ENCODE measurements around the gene PDE4B. TPM values are rescaled to one million over a fixed set of nuclear protein-coding genes. Genes with fewer than 3 reads are reported as not detected.

The PDE4B gene
- total and polyA plus RNA-seq, 2 donors from 2014 or later: 2.0 to 8.7 TPM

DNA sequence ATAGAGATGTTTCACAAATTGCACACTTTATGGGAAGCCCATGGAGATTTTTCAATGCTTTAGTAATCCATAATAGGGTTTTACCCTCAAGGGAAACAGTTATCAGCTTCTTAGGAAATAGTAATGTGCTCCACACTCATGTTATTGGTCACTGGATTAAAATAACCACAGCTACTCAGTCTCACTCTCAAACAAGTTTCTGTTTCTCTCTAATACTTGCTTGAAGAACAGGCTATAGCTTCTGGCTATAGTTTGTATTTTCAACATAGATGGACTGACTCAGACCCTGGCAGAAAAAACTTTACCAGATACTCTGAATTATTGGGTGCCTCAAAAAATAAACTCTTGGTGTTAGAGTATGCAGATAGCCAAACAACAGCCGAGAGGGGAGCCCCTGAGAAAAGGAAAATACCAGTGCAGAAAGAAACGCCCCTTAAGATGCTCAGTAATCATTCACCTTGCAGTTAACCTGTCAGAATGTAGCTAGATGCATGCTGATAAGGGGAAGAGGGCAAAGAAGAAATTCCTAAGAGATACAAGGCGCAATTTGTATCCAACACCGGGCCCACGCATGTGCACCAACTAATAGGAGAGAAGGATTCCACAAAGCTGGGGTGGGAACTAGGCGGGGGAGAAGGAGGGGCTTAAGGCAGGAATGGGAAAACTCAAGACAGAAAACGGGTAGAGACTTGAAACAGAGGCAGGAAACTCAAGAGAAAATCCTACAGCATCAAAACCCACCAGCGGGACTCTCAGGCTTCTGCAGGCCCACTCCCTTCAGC, 30.4 kb upstream of the PDE4B start:
- FAIRE-seq: no peak
- DNase-seq: peak in 2 of 5 donors; percentile 32 to 33

DNA sequence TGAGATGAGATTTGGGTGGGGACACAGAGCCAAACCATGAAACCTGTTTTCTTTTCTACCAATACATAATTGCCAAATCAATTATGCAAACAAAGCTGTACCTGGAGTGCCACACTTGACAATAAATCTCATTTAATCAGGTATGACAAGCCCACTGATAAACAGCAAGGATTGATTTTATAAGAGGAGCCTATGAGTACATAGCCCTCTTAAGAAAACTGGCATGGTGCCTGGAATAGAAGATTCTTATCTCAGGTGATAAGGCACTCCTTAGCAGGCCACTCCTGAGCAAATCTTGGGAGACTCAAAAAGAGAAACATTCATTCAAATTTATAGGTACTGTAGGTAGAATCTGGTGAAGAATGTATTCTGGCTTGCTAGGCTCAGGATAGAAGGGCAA, 28.6 kb upstream of the PDE4B start:
- no peaks in the 10 kb centered on the region for H3K27me3 ChIP-seq (ENCODE audit: control insufficient read depth, insufficient read depth, low read length)
- intact Hi-C loops (cut with DNase I): no loop called here
- no peaks in the 10 kb centered on the region for H3K36me3 ChIP-seq (ENCODE audit: control insufficient read depth in 2 of 3, insufficient read depth in 3 of 3, low read length in 3 of 3)
- peaks cover 0 to 3% (median 0%) of the 10 kb centered on the region in 3 donors for H3K9me3 ChIP-seq (ENCODE audit: control insufficient read depth in 2 of 3, insufficient read depth in 1 of 3, low read length in 3 of 3)
- DNase-seq (no peak), FAIRE-seq (no peak)
- H3K4me1 ChIP-seq (ENCODE audit: control insufficient read depth in 2 of 3, insufficient read depth in 2 of 3, low read depth in 1 of 3, low read length in 3 of 3): no peaks in the 10 kb centered on the region
- no peak overlapping the region for H3K4me3 ChIP-seq (ENCODE audit: low read length in 3 of 3)
- no peak for TF ChIP-seq CTCF (IDR thresholded peaks at IDR 0.05; ENCODE audit: borderline replicate concordance, extremely low read depth, insufficient read depth)
- H3K9ac ChIP-seq (ENCODE audit: low read length in 3 of 3): no peak overlapping the region
- H3K27ac ChIP-seq (ENCODE audit: low read depth in 2 of 2, low read length in 2 of 2): no peak overlapping the region

More for the DNA sequence above, 30.4 kb upstream of the PDE4B start:
- Histone ChIP-seq H3K9me3 (ENCODE audit: control insufficient read depth in 2 of 3, insufficient read depth in 1 of 3, low read length in 3 of 3) (no peaks in the 10 kb centered on the region), H3K4me1 (ENCODE audit: control insufficient read depth in 2 of 3, insufficient read depth in 2 of 3, low read depth in 1 of 3, low read length in 3 of 3) (no peaks in the 10 kb centered on the region), H3K36me3 (ENCODE audit: control insufficient read depth in 2 of 3, insufficient read depth in 3 of 3, low read length in 3 of 3) (no peaks in the 10 kb centered on the region), H3K27ac (ENCODE audit: low read depth in 2 of 2, low read length in 2 of 2) (no peak overlapping the region), H3K27me3 (ENCODE audit: control insufficient read depth, insufficient read depth, low read length) (no peaks in the 10 kb centered on the region), H3K9ac (ENCODE audit: low read length in 3 of 3) (no peak overlapping the region), H3K4me3 (ENCODE audit: low read length in 3 of 3) (no peak overlapping the region)
- intact Hi-C loops (cut with DNase I): no loop called here
- no peak for TF ChIP-seq CTCF (IDR thresholded peaks at IDR 0.05; ENCODE audit: borderline replicate concordance, extremely low read depth, insufficient read depth)

- no peak for TF ChIP-seq CTCF (IDR thresholded peaks at IDR 0.05; ENCODE audit: borderline replicate concordance, extremely low read depth, insufficient read depth)
- intact Hi-C loops (cut with DNase I): no loop called here
- H3K27me3 ChIP-seq (ENCODE audit: control insufficient read depth, insufficient read depth, low read length): no peaks in the 10 kb centered on the region
- DNase-seq (no peak), FAIRE-seq (no peak)
- no peaks in the 10 kb centered on the region for H3K36me3 ChIP-seq (ENCODE audit: control insufficient read depth in 2 of 3, insufficient read depth in 3 of 3, low read length in 3 of 3)
- H3K9me3 ChIP-seq (ENCODE audit: control insufficient read depth in 2 of 3, insufficient read depth in 1 of 3, low read length in 3 of 3): peaks cover 0 to 4% (median 0%) of the 10 kb centered on the region in 3 donors
- no peak overlapping the region for H3K4me3 ChIP-seq (ENCODE audit: low read length in 3 of 3)
- H3K9ac ChIP-seq (ENCODE audit: low read length in 3 of 3): no peak overlapping the region
- H3K4me1 ChIP-seq (ENCODE audit: control insufficient read depth in 2 of 3, insufficient read depth in 2 of 3, low read depth in 1 of 3, low read length in 3 of 3): no peaks in the 10 kb centered on the region
- H3K27ac ChIP-seq (ENCODE audit: low read depth in 2 of 2, low read length in 2 of 2): no peak overlapping the region
These were observed 27.1 kb upstream of the PDE4B start for GRCh38 chr1:65765631-65766030.

All from kidney (tissue), 14 donors.